Common myeloid progenitor, CD34-positive (primary cell): ENCODE data around the gene CCDC81.

Experiments
- CTCF ChIA-PET: fragments of 350-600 bp; sonication (Branson Sonifier 250); formaldehyde crosslinking; loops from one replicate; lab custom pipeline; 2021; ENCODE audit warnings: antibody characterized with exemption; lab: Charles Lee
- POLR2A ChIA-PET: fragments of 350-600 bp; sonication (Branson Sonifier 250); formaldehyde crosslinking; loops from one replicate; lab custom pipeline; 2021; ENCODE audit warnings: antibody characterized with exemption; lab: Charles Lee
- DNase-seq, 3 donors: peaks; one replicate each; pipeline versions ENCODE4 v3.0.0 to v3.0.0-alpha.2; 2013
- H3K27ac ChIP-seq, 2 experiments: 1 replicate in 1 of 2; 2 replicates in 1 of 2; pipeline ENCODE4 v1.7.0; 2013; ENCODE audit warnings: inconsistent platforms in 2 of 2, low read length in 2 of 2, mild to moderate bottlenecking in 2 of 2, low read depth in 1 of 2, moderate library complexity in 1 of 2; ENCODE audit not compliant: severe bottlenecking in 2 of 2, insufficient read depth in 1 of 2, poor library complexity in 1 of 2
- H3K27me3 ChIP-seq, 5 experiments: replicated peaks in 2 of 5; 1 replicate in 3 of 5; 2 replicates in 2 of 5; pipeline versions ENCODE4 v1.6.1 to v1.7.0; 2013; ENCODE audit warnings: low read length in 4 of 5, mild to moderate bottlenecking in 2 of 5, moderate library complexity in 2 of 5, inconsistent platforms in 1 of 5; ENCODE audit not compliant: insufficient read depth in 5 of 5, control insufficient read depth in 4 of 5
- H3K36me3 ChIP-seq, 4 experiments: 1 replicate in 2 of 4; 2 replicates in 2 of 4; pipeline versions ENCODE4 v1.6.1 to v1.7.0; 2013; ENCODE audit warnings: low read length in 3 of 4, control low read depth in 1 of 4, mild to moderate bottlenecking in 1 of 4; ENCODE audit not compliant: control insufficient read depth in 4 of 4, insufficient read depth in 4 of 4
- H3K4me1 ChIP-seq, 4 experiments: 1 replicate in 3 of 4; 2 replicates in 1 of 4; pipeline versions ENCODE4 v1.6.1 to v1.7.1; 2013; ENCODE audit warnings: low read length in 3 of 4, mild to moderate bottlenecking in 3 of 4, control low read depth in 1 of 4, inconsistent platforms in 1 of 4, moderate library complexity in 1 of 4; ENCODE audit not compliant: control insufficient read depth in 4 of 4, insufficient read depth in 4 of 4; ENCODE audit errors: control extremely low read depth in 1 of 4
- H3K4me3 ChIP-seq, 7 experiments: 1 replicate in 4 of 7; 2 replicates in 3 of 7; pipeline versions ENCODE4 v1.5.1 to v1.7.0; 2013; ENCODE audit warnings: mild to moderate bottlenecking in 7 of 7, low read length in 6 of 7, moderate library complexity in 6 of 7, inconsistent platforms in 2 of 7, low read depth in 2 of 7, control low read depth in 1 of 7; ENCODE audit not compliant: insufficient read depth in 4 of 7, control insufficient read depth in 1 of 7; ENCODE audit errors: extremely low read depth in 1 of 7
- H3K9me3 ChIP-seq, 5 experiments: 1 replicate in 4 of 5; 2 replicates in 1 of 5; pipeline versions ENCODE4 v1.6.1 to v1.7.1; 2013; ENCODE audit warnings: low read length in 4 of 5, mild to moderate bottlenecking in 2 of 5, inconsistent platforms in 1 of 5, low read depth in 1 of 5, moderate library complexity in 1 of 5; ENCODE audit not compliant: control insufficient read depth in 4 of 5, insufficient read depth in 2 of 5; ENCODE audit errors: control extremely low read depth in 1 of 5
- WGBS: methylation state at CpG from one replicate; pipeline ENCODE4 v1.1.5; 2013; ENCODE audit not compliant: insufficient coverage; 5-methylcytosine and 5-hydroxymethylcytosine counted together

CCDC81 gene

DNA sequence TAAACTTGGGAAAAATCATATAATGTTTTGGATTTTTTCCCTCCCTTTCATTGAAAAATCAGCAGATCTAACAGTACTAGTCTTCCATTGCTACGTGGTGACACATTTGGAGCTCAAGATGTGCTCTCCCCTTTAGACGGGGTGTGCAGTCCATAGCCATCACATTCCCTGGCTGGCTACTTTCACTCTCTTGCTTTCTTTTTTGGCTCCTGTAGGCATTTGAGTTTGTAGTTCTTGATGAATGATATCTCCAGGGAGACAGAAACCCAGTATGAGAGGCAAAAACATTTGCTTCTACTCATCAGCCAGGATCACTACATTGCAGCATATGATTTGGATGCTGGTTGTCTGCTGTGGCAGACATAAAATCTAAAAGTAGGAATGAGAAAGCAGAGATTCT, 12.1 kb downstream of the CCDC81 start:
- 100% methylated on average over 2 of the region's 2 CpGs for WGBS
- Histone ChIP-seq H3K27me3 (no peaks in the 10 kb centered on the region), H3K4me3 (no peak overlapping the region), H3K27ac (no peak overlapping the region), H3K36me3 (no peaks in the 10 kb centered on the region), H3K9me3 (no peaks in the 10 kb centered on the region), H3K4me1 (no peaks in the 10 kb centered on the region)
- CTCF ChIA-PET, result no interaction called here
- POLR2A ChIA-PET, result no interaction called here
- no peak for DNase-seq

DNA sequence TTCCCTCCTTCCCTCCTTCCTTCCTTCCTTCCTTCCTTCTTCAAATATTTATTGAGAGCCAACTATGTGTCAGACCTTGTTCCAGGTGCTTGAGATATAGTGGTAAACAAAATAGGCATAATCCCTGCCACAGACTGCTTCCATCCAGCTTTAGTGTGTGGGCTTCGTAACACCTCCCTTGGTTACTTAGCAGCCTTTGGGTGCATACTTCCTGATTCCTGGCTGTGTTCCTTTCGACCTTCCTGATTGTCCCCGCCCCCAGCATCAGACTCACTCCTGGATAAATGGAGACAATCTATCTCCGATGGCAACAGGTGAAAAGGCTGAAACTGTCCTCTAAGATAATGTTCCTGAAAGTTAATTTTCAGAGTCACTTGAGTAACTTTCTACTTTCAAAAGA, 13.5 kb downstream of the CCDC81 start:
- Histone ChIP-seq H3K27ac (no peak overlapping the region), H3K36me3 (no peaks in the 10 kb centered on the region), H3K4me3 (no peak overlapping the region), H3K9me3 (no peaks in the 10 kb centered on the region), H3K4me1 (no peaks in the 10 kb centered on the region), H3K27me3 (no peaks in the 10 kb centered on the region)
- POLR2A ChIA-PET, result no interaction called here
- no peak for DNase-seq
- CTCF ChIA-PET, result no interaction called here
- WGBS, result 83% methylated on average over 3 of the region's 4 CpGs

DNA sequence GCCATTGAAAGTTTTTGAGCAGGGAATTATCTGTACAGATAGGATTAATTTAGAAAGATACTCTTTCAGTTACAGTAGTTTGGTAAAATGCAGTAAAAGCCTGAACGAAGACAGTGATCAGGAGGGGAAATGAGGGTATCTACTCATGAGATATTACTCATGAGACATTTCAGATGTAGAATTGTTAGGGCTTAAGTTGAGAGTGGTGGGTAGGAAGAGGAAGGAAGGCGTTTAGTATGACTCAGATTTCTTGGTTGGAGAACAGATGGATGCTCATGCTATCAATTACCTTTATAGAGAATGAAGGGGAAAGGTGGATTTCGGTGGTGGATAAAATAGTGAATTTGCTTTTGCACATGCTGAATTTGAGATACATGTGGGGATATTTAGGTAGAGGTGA, 15.8 kb downstream of the CCDC81 start:
- no peak overlapping the region for H3K4me3 ChIP-seq
- H3K4me1 ChIP-seq, result peaks cover 0 to 4% (median 0%) of the 10 kb centered on the region in 4 experiments
- POLR2A ChIA-PET, result no interaction called here
- CTCF ChIA-PET, result no interaction called here
- no peaks in the 10 kb centered on the region for H3K9me3 ChIP-seq
- H3K27ac ChIP-seq, result no peak overlapping the region
- no peaks in the 10 kb centered on the region for H3K27me3 ChIP-seq
- WGBS, result 97% methylated on average over 3 of the region's 3 CpGs
- H3K36me3 ChIP-seq, result no peaks in the 10 kb centered on the region
- DNase-seq, result no peak

DNA sequence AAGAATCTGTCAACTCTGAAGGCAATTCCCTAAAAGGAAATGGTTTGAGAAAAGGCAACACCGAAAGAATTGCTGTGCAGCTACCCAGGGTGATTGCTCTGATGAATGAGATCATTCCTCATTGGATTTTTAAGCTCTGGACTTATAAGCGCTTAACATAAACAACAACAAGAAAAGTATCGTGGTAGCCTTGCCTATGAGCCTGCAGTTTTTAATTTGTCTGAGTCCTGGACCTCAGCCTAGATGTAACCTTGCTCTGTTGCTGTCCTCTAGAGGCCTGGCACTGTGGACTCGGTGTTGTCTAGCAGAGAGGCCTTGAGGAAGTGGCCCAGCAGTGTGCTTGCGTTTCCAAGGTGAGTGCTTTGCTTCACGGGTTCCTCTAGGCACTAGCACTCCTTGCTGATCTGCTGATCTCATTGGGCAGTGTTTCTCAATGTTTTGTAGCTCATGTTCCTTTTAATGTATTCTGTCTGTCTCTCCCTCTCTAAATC, 20.4 kb downstream of the CCDC81 start:
- Histone ChIP-seq H3K27ac (no peak overlapping the region), H3K4me3 (no peak overlapping the region), H3K4me1 (peaks cover 0 to 4% (median 0%) of the 10 kb centered on the region in 4 experiments), H3K9me3 (no peaks in the 10 kb centered on the region), H3K36me3 (no peaks in the 10 kb centered on the region), H3K27me3 (no peaks in the 10 kb centered on the region)
- POLR2A ChIA-PET, result no interaction called here
- DNase-seq, result no peak
- CTCF ChIA-PET, result interaction anchor here (0.6 kb wide), 1 partner anchor 1030 kb away, joined by 4 read pairs; no protein-coding TSS in a partner anchor
- WGBS, result 66% methylated on average over 6 of the region's 6 CpGs

DNA sequence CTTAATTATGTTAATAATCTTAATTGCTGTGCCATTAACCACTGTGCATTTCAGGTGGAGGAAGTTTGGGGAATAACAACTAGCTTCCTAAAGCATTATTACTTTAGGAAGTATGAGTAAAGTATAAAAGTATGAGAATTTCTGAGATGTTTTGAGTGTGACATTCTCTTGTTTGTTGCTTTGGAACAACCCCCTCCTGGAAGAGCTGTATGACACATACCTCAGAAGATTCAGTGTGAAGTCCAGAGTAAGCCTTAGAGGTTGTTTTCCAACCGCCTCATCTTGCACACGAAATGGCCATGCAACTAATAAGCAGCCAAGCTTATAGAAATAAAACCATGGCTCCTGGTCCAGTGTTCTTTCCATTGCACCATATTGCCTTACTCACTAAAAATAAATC, 21.7 kb downstream of the CCDC81 start:
- CTCF ChIA-PET, result no interaction called here
- 93% methylated on average over 2 of the region's 2 CpGs for WGBS
- H3K36me3 ChIP-seq, result no peaks in the 10 kb centered on the region
- no peak overlapping the region for H3K4me3 ChIP-seq
- no peak overlapping the region for H3K27ac ChIP-seq
- no peak for DNase-seq
- POLR2A ChIA-PET, result no interaction called here
- H3K4me1 ChIP-seq, result peaks cover 0 to 4% (median 0%) of the 10 kb centered on the region in 4 experiments
- H3K9me3 ChIP-seq, result no peaks in the 10 kb centered on the region
- H3K27me3 ChIP-seq, result no peaks in the 10 kb centered on the region

DNA sequence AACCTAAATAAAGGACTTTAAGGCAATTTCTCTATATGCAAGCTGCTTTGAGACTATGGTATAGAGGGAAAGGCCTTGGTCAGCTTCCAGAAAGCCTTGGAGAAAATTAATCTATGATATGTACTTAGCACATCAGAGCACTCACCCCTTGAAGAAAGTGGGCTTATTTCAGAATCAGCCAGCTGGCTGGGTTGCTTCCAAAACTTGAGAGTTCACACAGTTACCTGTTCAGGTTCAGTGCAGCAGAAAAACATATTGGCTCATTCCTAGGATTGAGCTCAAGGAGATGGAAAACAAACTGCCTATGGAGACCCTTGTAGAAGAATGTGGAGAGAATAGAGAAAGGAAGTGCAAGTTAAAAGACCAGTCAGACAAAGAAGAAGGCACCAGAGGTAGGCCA, 22.7 kb downstream of the CCDC81 start:
- Histone ChIP-seq H3K4me1 (peaks cover 0 to 4% (median 0%) of the 10 kb centered on the region in 4 experiments), H3K9me3 (no peaks in the 10 kb centered on the region), H3K4me3 (no peak overlapping the region), H3K27ac (no peak overlapping the region), H3K27me3 (no peaks in the 10 kb centered on the region), H3K36me3 (no peaks in the 10 kb centered on the region)
- DNase-seq, result no peak
- ChIA-PET POLR2A (interaction anchor here (0.6 kb wide), 1 partner anchor 861 kb away, joined by 4 read pairs; no protein-coding TSS in a partner anchor), CTCF (interaction anchor here (1.0 kb wide), 1 partner anchor 9 kb away, joined by 3 read pairs; no protein-coding TSS in a partner anchor)

DNA sequence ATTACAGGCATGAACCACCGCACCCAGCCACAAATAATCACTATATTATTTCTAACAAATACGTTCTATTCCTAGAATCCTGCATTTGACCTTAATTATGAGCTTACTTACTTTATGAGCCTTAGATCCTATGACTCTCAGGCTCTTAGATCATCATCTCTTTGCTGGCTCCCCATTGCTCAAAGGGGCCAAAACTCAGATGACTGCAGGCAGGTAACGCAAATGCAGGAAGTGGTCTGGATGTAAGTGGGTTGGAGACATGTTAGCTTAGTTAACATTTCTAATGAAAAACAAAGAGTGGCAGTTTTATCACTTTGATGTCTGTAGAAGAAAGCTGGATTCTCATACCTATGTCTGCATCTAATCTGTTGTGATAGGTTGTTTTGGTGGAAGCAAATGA, 23.4 kb downstream of the CCDC81 start:
- POLR2A ChIA-PET, result no interaction called here

More for the DNA sequence above, 23.4 kb downstream of the CCDC81 start:
- Histone ChIP-seq H3K4me1 (peaks cover 0 to 4% (median 0%) of the 10 kb centered on the region in 4 experiments), H3K9me3 (no peaks in the 10 kb centered on the region), H3K36me3 (no peaks in the 10 kb centered on the region), H3K27ac (no peak overlapping the region), H3K27me3 (no peaks in the 10 kb centered on the region), H3K4me3 (no peak overlapping the region)
- DNase-seq, result no peak
- WGBS, result 93% methylated on average over 3 of the region's 3 CpGs
- CTCF ChIA-PET, result interaction anchor here (1.0 kb wide), 1 partner anchor 9 kb away, joined by 3 read pairs; no protein-coding TSS in a partner anchor
